ENCODE measurements around the gene FGF6. TPM values are rescaled to one million over a fixed set of nuclear protein-coding genes. Genes with fewer than 3 reads are reported as not detected.

FGF6 gene
- polyA plus RNA-seq, 1 donor (not counting 4 experiments of a cell fraction or from before 2014, with no cell fraction given): not detected

DNA sequence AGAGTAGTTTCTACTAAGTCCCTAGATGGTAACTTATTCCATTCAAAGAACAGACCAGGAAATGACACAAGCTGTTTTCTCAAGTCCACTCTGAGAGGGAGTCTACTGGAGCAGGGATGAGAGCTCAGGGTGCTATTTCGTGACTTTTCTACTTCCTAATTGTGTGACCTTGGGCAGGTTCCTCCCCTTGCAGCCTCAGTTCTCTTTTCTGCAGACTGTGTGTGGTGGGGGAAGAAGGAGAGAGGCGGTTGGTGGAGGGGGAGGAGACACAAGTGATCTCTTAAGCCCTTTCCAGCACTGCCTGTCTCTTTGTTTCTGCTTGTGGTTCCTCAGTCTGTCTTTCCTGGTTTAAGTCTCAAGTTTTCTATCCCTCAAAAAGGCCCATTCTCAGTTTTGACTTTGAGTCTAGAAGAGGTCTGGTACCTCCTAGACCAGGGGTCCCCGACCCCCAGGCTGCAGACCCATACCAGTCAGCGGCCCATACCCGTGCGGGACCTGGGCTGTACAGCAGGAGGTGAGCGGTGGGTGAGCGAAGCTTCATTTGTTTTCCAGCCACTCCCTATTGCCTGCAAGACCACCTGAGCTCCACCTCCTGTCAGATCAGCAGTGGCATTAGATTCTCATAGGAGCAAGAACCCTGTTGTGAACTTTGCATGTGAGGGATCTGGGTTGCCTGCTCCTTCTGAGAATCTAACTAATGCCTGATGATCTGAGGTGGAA lies 10.7 kb downstream of the FGF6 start:
- dilution Hi-C loops (cut with MboI; ENCODE audit: extremely low pct_ligation_motif_present, low sequenced_read_pairs): no loop called here
- H3K36me3 ChIP-seq (ENCODE audit: control insufficient read depth in 2 of 2, extremely low read depth in 1 of 2, insufficient read depth in 2 of 2, low read length in 2 of 2): no peaks in the 10 kb centered on the region
- no peak overlapping the region for H3K27ac ChIP-seq (ENCODE audit: control insufficient read depth, insufficient read depth, low read length)
- no peak overlapping the region for H3K9ac ChIP-seq (ENCODE audit: control insufficient read depth, extremely low read depth, insufficient read depth, low read length)
- H3K27me3 ChIP-seq (ENCODE audit: control insufficient read depth, extremely low read depth, insufficient read depth, low read length): no peaks in the 10 kb centered on the region
- no peak overlapping the region for H3K4me2 ChIP-seq (ENCODE audit: control insufficient read depth, extremely low read depth, insufficient read depth, low read depth, low read length)
- H3K4me1 ChIP-seq (ENCODE audit: control insufficient read depth, extremely low read depth, insufficient read depth, low read length): no peaks in the 10 kb centered on the region
- H2AFZ ChIP-seq (ENCODE audit: control insufficient read depth, low read length): no peak overlapping the region
- no peak for TF ChIP-seq CTCF (optimal IDR thresholded peaks at IDR 0.05 in 1 of 3, IDR thresholded peaks at IDR 0.05 in 1 of 3, conservative IDR thresholded peaks at IDR 0.05 in 1 of 3; ENCODE audit: extremely low read depth in 1 of 3, insufficient read depth in 2 of 3, low read length in 3 of 3)
- no peak for TF ChIP-seq EZH2 (IDR thresholded peaks at IDR 0.05; ENCODE audit: low read length)
- no peaks in the 10 kb centered on the region for H3K9me3 ChIP-seq (ENCODE audit: control insufficient read depth, low read depth, low read length)
- no peak for DNase-seq (ENCODE audit: low read depth, low spot score)
- H3K9me1 ChIP-seq (ENCODE audit: control insufficient read depth, extremely low read depth, insufficient read depth, low read length): no peaks in the 10 kb centered on the region
- no peaks in the 10 kb centered on the region for H3K79me2 ChIP-seq (ENCODE audit: control insufficient read depth, insufficient read depth, low read length)
- no peak for FAIRE-seq
- no peak overlapping the region for H3K4me3 ChIP-seq (ENCODE audit: control insufficient read depth in 2 of 3, extremely low read depth in 1 of 3, insufficient read depth in 2 of 3, low read depth in 1 of 3, low read length in 3 of 3)
- H4K20me1 ChIP-seq (ENCODE audit: control insufficient read depth, extremely low read depth, insufficient read depth, low read length): no peaks in the 10 kb centered on the region

- no peaks in the 10 kb centered on the region for H3K27me3 ChIP-seq (ENCODE audit: control insufficient read depth, extremely low read depth, insufficient read depth, low read length)
- no peaks in the 10 kb centered on the region for H3K9me1 ChIP-seq (ENCODE audit: control insufficient read depth, extremely low read depth, insufficient read depth, low read length)
- no peaks in the 10 kb centered on the region for H3K9me3 ChIP-seq (ENCODE audit: control insufficient read depth, low read depth, low read length)
- dilution Hi-C loops (cut with MboI; ENCODE audit: extremely low pct_ligation_motif_present, low sequenced_read_pairs): no loop called here
- no peak overlapping the region for H3K4me3 ChIP-seq (ENCODE audit: control insufficient read depth in 2 of 3, extremely low read depth in 1 of 3, insufficient read depth in 2 of 3, low read depth in 1 of 3, low read length in 3 of 3)
- no peak overlapping the region for H3K4me2 ChIP-seq (ENCODE audit: control insufficient read depth, extremely low read depth, insufficient read depth, low read depth, low read length)
- H4K20me1 ChIP-seq (ENCODE audit: control insufficient read depth, extremely low read depth, insufficient read depth, low read length): no peaks in the 10 kb centered on the region
- H3K4me1 ChIP-seq (ENCODE audit: control insufficient read depth, extremely low read depth, insufficient read depth, low read length): no peaks in the 10 kb centered on the region
- H3K79me2 ChIP-seq (ENCODE audit: control insufficient read depth, insufficient read depth, low read length): no peaks in the 10 kb centered on the region
- no peak for FAIRE-seq
- no peak for TF ChIP-seq CTCF (optimal IDR thresholded peaks at IDR 0.05 in 1 of 3, IDR thresholded peaks at IDR 0.05 in 1 of 3, conservative IDR thresholded peaks at IDR 0.05 in 1 of 3; ENCODE audit: extremely low read depth in 1 of 3, insufficient read depth in 2 of 3, low read length in 3 of 3)
- no peak for TF ChIP-seq EZH2 (IDR thresholded peaks at IDR 0.05; ENCODE audit: low read length)
- H3K27ac ChIP-seq (ENCODE audit: control insufficient read depth, insufficient read depth, low read length): no peak overlapping the region
- DNase-seq (ENCODE audit: low read depth, low spot score): no peak
- no peaks in the 10 kb centered on the region for H3K36me3 ChIP-seq (ENCODE audit: control insufficient read depth in 2 of 2, extremely low read depth in 1 of 2, insufficient read depth in 2 of 2, low read length in 2 of 2)
- H3K9ac ChIP-seq (ENCODE audit: control insufficient read depth, extremely low read depth, insufficient read depth, low read length): no peak overlapping the region
- H2AFZ ChIP-seq (ENCODE audit: control insufficient read depth, low read length): no peak overlapping the region
These were observed 11.3 kb downstream of the FGF6 start for GRCh38 chr12:4434301-4434700.
